SU-DHL-6 (cell line): ENCODE results near the gene SLC22A15.
"Not testable (repeated sequence)": the region's sequence is repeated elsewhere in the genome, so short reads cannot be mapped to it uniquely, and the experiment has no call there.

Experiments
- H2AFZ ChIP-seq: fragments of 200-600 bp; sonication (generic); 2 replicates; pipeline ENCODE4 v1.6.1; 2014; ENCODE audit warnings: low read depth, mild to moderate bottlenecking, moderate library complexity, mixed read lengths, antibody characterized with exemption, low read length; ENCODE audit not compliant: severe bottlenecking
- H3F3A ChIP-seq: fragments of 200-600 bp; shearing (Covaris generic); 2 replicates; pipeline ENCODE4 v1.6.0; 2016; ENCODE audit warnings: antibody characterized with exemption, mild to moderate bottlenecking; ENCODE audit not compliant: insufficient read depth
- H3K27ac ChIP-seq: fragments of 200-600 bp; sonication (generic); 2 replicates; pipeline ENCODE4 v1.5.1; 2016; ENCODE audit warnings: low read depth, mild to moderate bottlenecking, low read length, moderate library complexity, mixed read lengths
- H3K27me3 ChIP-seq: fragments of 200-600 bp; sonication (generic), shearing (Covaris generic); 2 replicates; pipeline ENCODE4 v1.6.0; 2014; ENCODE audit warnings: mild to moderate bottlenecking, low read length
- H3K36me3 ChIP-seq: fragments of 200-600 bp; sonication (generic); 2 replicates; pipeline ENCODE4 v1.6.1; 2014; ENCODE audit warnings: mild to moderate bottlenecking, low read length, mixed read lengths
- H3K4me2 ChIP-seq: fragments of 300-600, 200-600 bp; shearing (Covaris generic), sonication (generic); 2 replicates; pipeline ENCODE4 v1.6.0; 2014; ENCODE audit warnings: low read length, low read depth, mild to moderate bottlenecking; ENCODE audit not compliant: poor library complexity, severe bottlenecking
- H3K4me3 ChIP-seq: fragments of 200-600 bp; sonication (generic); 2 replicates; pipeline ENCODE4 v1.5.1; 2014; ENCODE audit warnings: antibody characterized with exemption, low read length, mild to moderate bottlenecking, mixed read lengths; ENCODE audit not compliant: insufficient read depth, poor library complexity, severe bottlenecking
- H3K79me2 ChIP-seq: fragments of 200-600 bp; sonication (generic); 2 replicates; pipeline ENCODE4 v1.6.1; 2014; ENCODE audit warnings: mild to moderate bottlenecking, low read length, moderate library complexity; ENCODE audit not compliant: insufficient read depth
- H3K9ac ChIP-seq: fragments of 200-600 bp; sonication (generic); 2 replicates; pipeline ENCODE4 v1.7.0; 2014; ENCODE audit warnings: mild to moderate bottlenecking, low read length
- H3K9me2 ChIP-seq: fragments of 200-600 bp; sonication (generic); replicated peaks from 2 replicates; pipeline ENCODE4 v1.6.1; 2014; ENCODE audit warnings: low read length; ENCODE audit not compliant: insufficient read depth
- H3K9me3 ChIP-seq: fragments of 200-600 bp; sonication (generic); 2 replicates; pipeline ENCODE4 v1.6.1; 2014; ENCODE audit warnings: low read length, mixed read lengths; ENCODE audit not compliant: insufficient read depth
- H4K20me1 ChIP-seq: fragments of 200-600 bp; sonication (generic); 2 replicates; pipeline ENCODE4 v1.6.1; 2014; ENCODE audit warnings: low read depth, mild to moderate bottlenecking, antibody characterized with exemption, low read length, moderate library complexity, mixed read lengths
- CTCF ChIP-seq: fragments of 200-600 bp; sonication (generic); IDR thresholded peaks from one replicate; pipeline ENCODE4 v1.5.1; 2017; ENCODE audit warnings: antibody characterized with exemption, mild to moderate bottlenecking, low read length, moderate library complexity; ENCODE audit not compliant: insufficient read depth, poor library complexity, severe bottlenecking
- EZH2phosphoT487 ChIP-seq: fragments of 200-600 bp; sonication (generic), shearing (Covaris generic); conservative IDR thresholded peaks from 2 replicates; pipeline ENCODE4 v1.6.1; 2018; ENCODE audit warnings: mild to moderate bottlenecking, antibody characterized with exemption, low read length, moderate library complexity, mixed read lengths

SLC22A15 gene

GRCh38 chr1:115954684-115955083 lies 21.6 kb upstream of the SLC22A15 start:
- Histone ChIP-seq H3K27me3 (no peaks in the 10 kb centered on the region), H3K9ac (no peak overlapping the region), H4K20me1 (no peaks in the 10 kb centered on the region), H3K9me2 (0 out of 2 replicates have a peak, but pooled peaks cover 5% of the 10 kb centered on the region), H3K79me2 (no peaks in the 10 kb centered on the region), H3K4me2 (no peak overlapping the region), H3F3A (no peaks in the 10 kb centered on the region), H2AFZ (no peak overlapping the region), H3K9me3 (no peaks in the 10 kb centered on the region), H3K27ac (no peak overlapping the region), H3K4me3 (no peak overlapping the region), H3K36me3 (no peaks in the 10 kb centered on the region)
- TF ChIP-seq CTCF (no peak), EZH2phosphoT487 (no peak)

GRCh38 chr1:115955228-115955627 lies 21.1 kb upstream of the SLC22A15 start:
- Histone ChIP-seq H3K27me3 (no peaks in the 10 kb centered on the region), H3K4me2 (no peak overlapping the region), H3K9me2 (0 out of 2 replicates have a peak, but pooled peaks cover 7% of the 10 kb centered on the region), H2AFZ (no peak overlapping the region), H3K36me3 (no peaks in the 10 kb centered on the region), H3K4me3 (no peak overlapping the region), H4K20me1 (no peaks in the 10 kb centered on the region), H3K9ac (no peak overlapping the region), H3K9me3 (no peaks in the 10 kb centered on the region), H3F3A (no peaks in the 10 kb centered on the region), H3K79me2 (no peaks in the 10 kb centered on the region), H3K27ac (no peak overlapping the region)
- TF ChIP-seq EZH2phosphoT487 (no peak), CTCF (no peak)

- 0 out of 2 replicates have a peak, but pooled peaks cover 7% of the 10 kb centered on the region for H3K9me2 ChIP-seq
- H3K9ac ChIP-seq, result no peak overlapping the region
- no peaks in the 10 kb centered on the region for H3K9me3 ChIP-seq
- H4K20me1 ChIP-seq, result no peaks in the 10 kb centered on the region
- H3K36me3 ChIP-seq, result no peaks in the 10 kb centered on the region
- H3K4me3 ChIP-seq, result no peak overlapping the region
- no peaks in the 10 kb centered on the region for H3F3A ChIP-seq
- no peaks in the 10 kb centered on the region for H3K79me2 ChIP-seq
- H3K27me3 ChIP-seq, result no peaks in the 10 kb centered on the region
- TF ChIP-seq CTCF (no peak), EZH2phosphoT487 (no peak)
- H3K27ac ChIP-seq, result no peak overlapping the region
- H3K4me2 ChIP-seq, result no peak overlapping the region
- no peak overlapping the region for H2AFZ ChIP-seq
These were observed 17.4 kb upstream of the SLC22A15 start for GRCh38 chr1:115958866-115959265.

GRCh38 chr1:115969509-115969908 lies 6.8 kb upstream of the SLC22A15 start:
- H4K20me1 ChIP-seq, result no peaks in the 10 kb centered on the region
- H3K9me3 ChIP-seq, result no peaks in the 10 kb centered on the region
- H3K9me2 ChIP-seq, result no peaks in the 10 kb centered on the region
- H3K4me2 ChIP-seq, result no peak overlapping the region
- no peak overlapping the region for H3K4me3 ChIP-seq
- no peaks in the 10 kb centered on the region for H3F3A ChIP-seq
- H3K27me3 ChIP-seq, result no peaks in the 10 kb centered on the region
- no peaks in the 10 kb centered on the region for H3K36me3 ChIP-seq
- TF ChIP-seq CTCF (no peak), EZH2phosphoT487 (no peak)
- no peak overlapping the region for H2AFZ ChIP-seq
- no peak overlapping the region for H3K9ac ChIP-seq
- no peaks in the 10 kb centered on the region for H3K79me2 ChIP-seq
- H3K27ac ChIP-seq, result no peak overlapping the region

GRCh38 chr1:115971778-115972177 lies 4.5 kb upstream of the SLC22A15 start:
- H4K20me1 ChIP-seq, H3K27ac ChIP-seq, H3K79me2 ChIP-seq, H3K36me3 ChIP-seq, H3K9me3 ChIP-seq, H3F3A ChIP-seq, H3K27me3 ChIP-seq, H3K9ac ChIP-seq, H3K9me2 ChIP-seq, H2AFZ ChIP-seq, H3K4me2 ChIP-seq, H3K4me3 ChIP-seq: not testable (repeated sequence)
